GM20000 (cell line): Measurements from ENCODE around the gene MGAT4A.

Experiments used
- DNase-seq: peaks from one replicate; pipeline ENCODE4 v3.0.0; 2012; ENCODE audit warnings: low spot score
- CTCF ChIP-seq: IDR thresholded peaks from 2 replicates; pipeline ENCODE4 v1.5.1; 2012; ENCODE audit warnings: mild to moderate bottlenecking, control low read depth; ENCODE audit errors: extremely low read depth, missing control alignments

Gene MGAT4A

GRCh38 chr2:98748292-98749065, 17.5 kb upstream of the MGAT4A start:
- DNase-seq = no peak
- no peak for TF ChIP-seq CTCF

GRCh38 chr2:98747888-98748287, 17.0 kb upstream of the MGAT4A start:
- no peak for TF ChIP-seq CTCF
- DNase-seq = no peak

GRCh38 chr2:98746426-98746825, 15.5 kb upstream of the MGAT4A start:
- no peak for DNase-seq
- no peak for TF ChIP-seq CTCF

GRCh38 chr2:98744595-98744994, 13.7 kb upstream of the MGAT4A start:
- no peak for TF ChIP-seq CTCF

GRCh38 chr2:98743835-98744234, 12.9 kb upstream of the MGAT4A start:
- no peak for DNase-seq
- TF ChIP-seq CTCF = no peak

More at GRCh38 chr2:98744595-98744994, 13.7 kb upstream of the MGAT4A start:
- no peak for DNase-seq

- no peak for TF ChIP-seq CTCF
- no peak for DNase-seq
Observed at GRCh38 chr2:98739020-98739419, 8.1 kb upstream of the MGAT4A start.

GRCh38 chr2:98738304-98738703, 7.4 kb upstream of the MGAT4A start:
- no peak for TF ChIP-seq CTCF
- DNase-seq = no peak
